Raji (cell line): Measurements from ENCODE around the gene NR2F1-AS1.

Source experiments
- POLR2A ChIP-seq: IDR thresholded peaks from 2 replicates; pipeline ENCODE4 v1.6.1; 2011; ENCODE audit warnings: low read depth, low read length, control low read depth; ENCODE audit not compliant: insufficient read depth

NR2F1-AS1 gene

DNA sequence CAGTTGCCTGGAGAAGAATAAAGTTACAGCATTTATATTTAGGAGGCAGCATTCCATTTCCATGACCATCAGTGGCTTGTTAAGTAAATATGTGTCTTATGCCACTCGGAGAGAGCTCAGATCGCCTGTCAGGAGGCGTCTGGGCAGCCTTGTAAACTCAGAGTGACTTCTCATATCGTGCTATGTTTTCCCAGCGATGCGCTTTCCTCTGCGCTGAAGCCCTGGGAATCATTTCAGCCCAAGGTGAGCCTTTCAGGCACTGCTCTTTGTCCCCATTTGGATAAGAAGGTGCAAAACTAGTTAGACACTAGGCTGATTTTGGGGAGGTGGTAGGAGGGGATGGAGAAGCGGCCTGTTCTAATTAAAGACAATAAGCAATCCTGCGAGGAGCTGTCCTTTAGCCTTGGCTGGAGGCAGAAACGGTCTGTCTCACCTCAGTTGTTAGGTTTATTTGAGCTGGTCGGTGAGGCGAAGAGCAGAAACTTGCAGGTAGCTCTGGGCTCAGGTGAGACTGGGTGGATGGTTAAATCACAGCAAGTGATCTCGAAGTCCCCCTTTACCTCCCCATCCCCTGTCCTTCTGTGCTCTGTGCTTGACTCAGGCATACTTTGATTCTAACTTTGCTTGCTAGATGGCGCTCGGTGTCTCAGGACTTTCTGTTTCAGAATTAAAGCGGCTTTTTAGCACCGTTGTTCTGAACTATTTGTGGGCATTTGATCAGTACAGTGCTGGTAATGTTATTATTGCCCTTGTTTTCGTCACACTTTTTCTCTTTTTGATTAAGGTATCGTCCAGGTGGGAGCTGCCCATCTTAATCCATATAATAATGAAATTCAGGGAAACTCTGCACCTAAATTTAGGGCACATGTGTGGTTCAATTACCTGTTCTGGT, 26.6 kb upstream of the NR2F1-AS1 start:
- TF ChIP-seq POLR2A: no peak

- no peak for TF ChIP-seq POLR2A
These were observed 25.3 kb upstream of the NR2F1-AS1 start for GRCh38 chr5:93606382-93606752.

DNA sequence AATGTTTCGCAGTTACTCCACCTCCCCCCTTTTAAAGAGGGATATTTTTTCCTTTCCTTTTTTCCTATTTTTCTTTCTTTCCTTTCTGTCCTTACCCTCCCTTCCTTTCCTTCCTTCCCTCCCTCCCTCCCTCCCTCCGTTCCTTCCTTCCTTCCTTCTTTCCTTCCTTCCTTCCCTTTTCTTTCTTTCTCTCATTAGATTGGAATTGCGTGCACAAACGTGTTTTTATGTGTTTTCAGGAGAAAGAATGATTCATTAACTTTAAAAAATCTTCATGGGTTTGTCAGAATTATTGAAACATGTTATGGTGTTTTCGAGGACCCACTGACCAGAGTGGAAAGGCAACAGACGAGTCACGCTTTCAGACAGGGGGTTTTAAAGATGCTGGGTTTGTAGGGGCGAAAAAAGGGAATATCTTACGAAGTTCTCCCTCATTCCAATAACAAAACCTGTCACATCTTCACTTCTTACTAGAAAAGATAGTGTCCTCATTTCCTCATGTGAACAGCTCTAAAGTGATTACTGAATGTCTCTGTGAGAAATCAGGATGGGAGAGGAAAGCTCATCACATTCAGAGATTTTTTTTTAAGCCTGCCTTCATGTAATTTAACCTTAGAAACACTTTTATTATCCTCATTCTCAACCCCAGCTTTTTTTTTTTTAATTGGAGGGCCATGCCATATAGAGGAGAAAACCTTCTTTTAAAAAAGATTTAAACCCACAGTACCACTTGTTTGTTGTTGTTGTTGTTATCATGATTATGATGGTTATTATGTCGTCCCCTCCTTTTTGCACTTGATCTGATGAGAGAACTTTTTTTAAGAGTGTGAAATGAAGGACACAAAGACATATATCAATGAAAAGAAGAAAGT, 23.9 kb upstream of the NR2F1-AS1 start:
- TF ChIP-seq POLR2A: no peak

- TF ChIP-seq POLR2A: no peak
These were observed 23.0 kb upstream of the NR2F1-AS1 start for GRCh38 chr5:93603793-93604643.

GRCh38 chr5:93603078-93603792, 22.2 kb upstream of the NR2F1-AS1 start:
- TF ChIP-seq POLR2A: no peak

- TF ChIP-seq POLR2A: no peak
These were observed 21.4 kb upstream of the NR2F1-AS1 start for GRCh38 chr5:93602241-93603077.

DNA sequence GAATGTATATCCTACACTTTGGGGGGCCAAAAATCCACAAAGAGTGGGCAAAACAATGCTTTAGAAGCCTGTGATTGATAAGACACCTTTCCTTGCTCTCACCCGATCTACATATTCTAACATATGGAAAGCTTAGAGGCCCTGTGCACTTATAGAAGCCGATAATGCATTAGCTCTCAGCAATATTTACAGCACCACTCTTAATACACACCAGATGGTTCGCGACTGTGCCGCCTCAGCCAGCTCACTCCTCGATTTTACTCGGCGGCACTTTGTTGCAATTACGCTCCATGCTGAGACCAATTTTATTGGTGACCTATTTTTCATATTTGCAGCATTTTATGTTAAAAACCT, 20.8 kb upstream of the NR2F1-AS1 start:
- TF ChIP-seq POLR2A: no peak

GRCh38 chr5:93601071-93601801, 20.2 kb upstream of the NR2F1-AS1 start:
- no peak for TF ChIP-seq POLR2A

DNA sequence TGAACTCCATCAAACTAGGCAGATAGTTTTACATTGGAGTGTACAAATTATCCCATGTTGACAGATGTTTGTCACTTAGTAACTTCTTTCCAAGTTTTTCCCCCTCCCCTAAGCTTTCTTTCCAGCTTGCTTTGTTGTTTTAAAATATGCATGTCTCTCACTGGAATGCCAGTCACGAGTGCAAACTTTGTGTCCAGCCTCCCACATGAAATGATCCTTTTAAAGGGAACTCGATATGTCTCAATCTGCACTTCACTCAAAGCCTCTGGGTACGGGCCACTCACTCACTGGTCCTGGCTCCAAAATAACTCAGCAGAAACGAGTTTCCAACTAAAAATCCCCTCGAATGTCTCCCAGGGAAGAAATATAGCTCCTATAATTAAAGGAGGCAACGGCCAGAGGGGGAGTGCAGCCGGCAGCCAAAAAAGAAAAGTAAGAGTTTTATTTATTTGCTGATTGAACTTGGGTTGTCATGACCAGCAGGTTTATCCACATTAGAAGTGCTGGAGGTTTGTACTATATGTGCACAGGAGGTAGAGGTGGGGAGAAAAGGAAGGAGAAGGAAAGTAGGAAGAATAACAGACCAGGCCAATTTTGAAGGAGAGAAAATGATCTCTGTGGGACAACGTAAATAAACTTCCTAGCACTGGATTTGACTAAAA, 19.5 kb upstream of the NR2F1-AS1 start:
- no peak for TF ChIP-seq POLR2A

- no peak for TF ChIP-seq POLR2A
These were observed 18.5 kb upstream of the NR2F1-AS1 start for GRCh38 chr5:93599399-93600120.

DNA sequence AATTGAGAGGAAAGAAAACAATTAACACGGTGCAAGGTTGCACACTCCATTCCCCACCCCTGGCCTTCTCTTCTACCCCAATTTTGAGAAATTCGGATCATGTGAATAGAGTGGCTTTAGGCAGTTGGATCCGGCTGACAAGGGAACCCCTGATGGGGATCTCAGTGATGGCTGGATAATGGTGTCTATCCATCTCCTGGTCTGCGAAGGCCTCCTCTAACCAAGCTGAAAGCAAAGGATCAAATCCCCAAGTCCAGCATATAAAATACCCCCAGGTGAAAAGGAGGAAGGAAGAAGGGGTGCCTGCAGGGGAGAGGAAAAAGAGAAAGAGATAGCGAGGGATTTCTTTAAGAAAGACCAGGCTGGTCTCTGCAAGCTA, 18.0 kb upstream of the NR2F1-AS1 start:
- TF ChIP-seq POLR2A: no peak
